Measurements from ENCODE around the gene BRD4.

GRCh38 chr19:15332311-15332996 is at the start of gene BRD4:
- no peak for TF ChIP-seq CTCF (IDR thresholded peaks at IDR 0.05)
- peak in 1 of 2 donors; percentile 65 for TF ChIP-seq POLR2A (IDR thresholded peaks at IDR 0.05)
- no peak for TF ChIP-seq POLR2AphosphoS5 (IDR thresholded peaks at IDR 0.05)

Measured in suprapubic skin (tissue), 4 donors.